ENCODE results near the gene RBM3.

GRCh38 chrX:48592971-48593370 is 18.7 kb downstream of the RBM3 start:
- TF ChIP-seq, protein P1, sequence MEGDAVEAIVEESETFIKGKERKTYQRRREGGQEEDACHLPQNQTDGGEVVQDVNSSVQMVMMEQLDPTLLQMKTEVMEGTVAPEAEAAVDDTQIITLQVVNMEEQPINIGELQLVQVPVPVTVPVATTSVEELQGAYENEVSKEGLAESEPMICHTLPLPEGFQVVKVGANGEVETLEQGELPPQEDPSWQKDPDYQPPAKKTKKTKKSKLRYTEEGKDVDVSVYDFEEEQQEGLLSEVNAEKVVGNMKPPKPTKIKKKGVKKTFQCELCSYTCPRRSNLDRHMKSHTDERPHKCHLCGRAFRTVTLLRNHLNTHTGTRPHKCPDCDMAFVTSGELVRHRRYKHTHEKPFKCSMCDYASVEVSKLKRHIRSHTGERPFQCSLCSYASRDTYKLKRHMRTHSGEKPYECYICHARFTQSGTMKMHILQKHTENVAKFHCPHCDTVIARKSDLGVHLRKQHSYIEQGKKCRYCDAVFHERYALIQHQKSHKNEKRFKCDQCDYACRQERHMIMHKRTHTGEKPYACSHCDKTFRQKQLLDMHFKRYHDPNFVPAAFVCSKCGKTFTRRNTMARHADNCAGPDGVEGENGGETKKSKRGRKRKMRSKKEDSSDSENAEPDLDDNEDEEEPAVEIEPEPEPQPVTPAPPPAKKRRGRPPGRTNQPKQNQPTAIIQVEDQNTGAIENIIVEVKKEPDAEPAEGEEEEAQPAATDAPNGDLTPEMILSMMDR (IDR thresholded peaks at IDR 0.05; ENCODE audit: poor library complexity) = no peak
- no peak for TF ChIP-seq EZH2 (IDR thresholded peaks at IDR 0.05; ENCODE audit: borderline replicate concordance)
